Islet precursor cell (in vitro differentiated cells): ENCODE results near the gene ASCL3.
"Not testable (repeated sequence)": the region's sequence is repeated elsewhere in the genome, so short reads cannot be mapped to it uniquely, and the experiment has no call there.

Experiments
- DNase-seq: peaks from one replicate; pipeline ENCODE4 v3.0.0-alpha.2; 2018

ASCL3 gene

GRCh38 chr11:8908099-8908498 lies 34.7 kb downstream of the ASCL3 start:
- DNase-seq = no peak

DNA sequence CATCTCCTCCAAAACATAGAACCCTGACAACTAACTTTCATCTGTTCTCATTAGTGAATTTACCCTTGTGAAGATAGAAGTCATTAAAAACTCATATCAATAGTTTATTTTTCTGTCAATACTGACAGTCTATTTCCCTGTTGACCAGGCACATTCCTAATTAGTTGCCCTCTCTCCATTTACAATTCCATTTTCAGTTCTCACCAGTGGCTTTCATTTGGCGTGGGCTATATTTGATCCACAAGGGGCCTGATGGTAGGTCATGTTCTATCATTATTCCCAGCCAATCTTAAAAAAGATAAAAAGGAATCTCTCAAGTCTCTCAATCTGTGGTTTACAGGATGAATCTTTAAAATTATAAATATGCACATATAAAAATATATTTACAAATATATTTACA lies 35.7 kb downstream of the ASCL3 start:
- DNase-seq = no peak

DNA sequence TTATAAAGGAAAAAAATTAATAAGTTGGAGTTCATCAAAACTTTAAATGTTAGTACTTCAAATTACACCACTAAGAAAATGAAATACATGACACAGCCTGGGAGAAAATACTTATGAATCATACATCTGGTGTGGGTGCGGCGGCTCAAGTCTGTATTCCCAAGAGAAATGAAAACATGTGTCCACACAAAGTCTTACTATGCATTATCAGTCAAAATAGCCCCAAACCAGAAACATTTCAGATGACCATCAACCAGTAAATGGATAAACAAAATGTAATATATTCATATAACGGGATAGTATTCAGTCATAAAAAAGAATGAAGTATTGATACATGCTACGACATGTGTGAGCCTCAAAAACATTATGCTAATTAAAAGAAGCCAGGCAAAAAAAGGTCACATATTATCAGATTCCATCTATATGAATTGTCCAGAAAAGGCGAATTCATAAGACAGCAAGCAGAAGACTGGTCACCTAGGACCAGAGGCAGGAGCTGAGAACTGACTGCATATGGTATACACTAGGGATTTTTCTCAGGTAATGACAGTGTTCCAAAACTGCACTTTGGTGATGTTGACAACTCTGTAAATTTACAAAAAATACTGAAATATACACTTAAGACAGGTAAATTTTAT lies 37.2 kb downstream of the ASCL3 start:
- no peak for DNase-seq

DNA sequence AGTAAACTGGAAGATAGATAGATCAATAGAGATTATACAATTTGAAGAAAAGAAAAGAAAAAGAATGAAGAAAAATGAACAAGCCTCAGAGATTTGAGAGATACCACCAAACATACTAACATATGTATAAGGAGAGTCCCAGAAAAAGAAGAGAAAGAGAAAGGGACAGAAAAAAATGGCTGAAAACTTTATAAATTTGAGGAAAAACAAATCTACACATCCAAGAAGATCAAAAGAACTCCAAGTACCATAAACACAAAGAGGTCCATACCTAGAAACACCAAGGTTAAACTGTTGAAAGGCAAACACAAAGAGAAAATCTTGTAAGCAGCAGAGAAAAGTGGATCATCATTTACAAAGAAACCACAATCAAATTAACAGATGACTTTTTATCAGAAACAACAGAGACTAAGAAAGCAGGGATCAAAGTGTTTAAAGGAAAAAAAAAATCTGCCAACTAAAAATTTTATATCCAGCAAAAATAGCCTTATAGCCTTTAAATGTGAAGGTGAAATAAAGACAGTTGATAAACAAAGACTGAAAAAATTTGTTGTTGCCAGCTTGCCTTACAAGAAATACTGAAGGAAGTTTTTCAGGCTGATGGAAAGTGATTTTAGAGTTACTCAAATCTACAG lies 43.6 kb downstream of the ASCL3 start:
- DNase-seq = no peak

- not testable (repeated sequence) for DNase-seq
Observed at GRCh38 chr11:8891185-8891584, 51.6 kb downstream of the ASCL3 start.
